GM19193 (cell line): ENCODE measurements around the gene MAGI3.

Experiments used
- POLR2A ChIP-seq: IDR thresholded peaks from 4 replicates; pipeline ENCODE4 v1.6.1; 2011; ENCODE audit not compliant: insufficient read depth, insufficient read length; ENCODE audit errors: extremely low read depth

Gene MAGI3

GRCh38 chr1:113533061-113533460 lies 142.7 kb downstream of the MAGI3 start:
- no peak for TF ChIP-seq POLR2A

GRCh38 chr1:113534130-113534817 lies 144.0 kb downstream of the MAGI3 start:
- no peak for TF ChIP-seq POLR2A

DNA sequence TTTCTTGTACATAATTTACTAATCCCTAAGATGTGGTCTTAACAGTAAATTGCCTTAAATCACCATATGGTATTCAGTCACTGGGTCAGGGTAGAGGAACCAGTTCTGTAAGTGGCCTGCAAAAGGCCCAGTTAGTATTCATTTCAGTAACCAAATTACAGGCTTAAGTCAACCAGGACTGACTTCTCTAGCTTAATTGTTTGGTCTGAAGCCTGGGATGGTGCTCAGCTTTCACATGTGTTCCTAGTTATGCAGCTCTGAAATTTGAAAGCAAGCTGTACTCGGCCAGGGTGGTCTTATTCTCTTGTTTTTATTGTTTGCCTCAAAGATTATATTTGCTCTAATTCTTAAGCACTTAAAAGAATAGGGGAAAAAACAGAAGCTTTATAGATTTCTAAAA lies 144.6 kb downstream of the MAGI3 start:
- TF ChIP-seq POLR2A = no peak

DNA sequence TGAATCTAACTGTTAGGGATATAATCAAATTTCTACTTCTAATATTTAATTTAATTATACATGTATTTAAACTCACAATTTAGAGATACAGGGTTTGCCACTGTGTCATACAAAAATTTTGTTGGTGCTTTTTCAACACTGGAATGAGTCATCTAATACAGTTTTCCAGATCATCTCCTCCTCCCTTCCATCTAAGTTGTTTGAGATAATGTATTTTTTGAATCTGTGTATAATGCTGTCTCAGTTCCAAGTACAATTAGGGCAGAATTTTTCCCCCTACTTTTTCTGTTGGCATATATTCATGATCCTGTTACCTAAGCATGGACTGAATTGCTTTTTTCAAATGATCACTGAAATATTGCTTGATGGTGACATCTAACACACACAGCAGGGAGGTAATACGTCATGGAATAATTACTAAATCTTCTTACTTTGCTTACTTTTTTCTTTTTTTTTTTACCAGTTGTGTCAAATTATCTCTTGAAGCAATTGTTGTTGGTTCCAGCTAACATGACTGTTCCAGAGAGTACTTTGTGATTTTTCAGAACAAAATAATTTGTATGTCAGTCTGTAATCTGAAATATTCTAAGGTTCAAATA lies 146.0 kb downstream of the MAGI3 start:
- TF ChIP-seq POLR2A = no peak

DNA sequence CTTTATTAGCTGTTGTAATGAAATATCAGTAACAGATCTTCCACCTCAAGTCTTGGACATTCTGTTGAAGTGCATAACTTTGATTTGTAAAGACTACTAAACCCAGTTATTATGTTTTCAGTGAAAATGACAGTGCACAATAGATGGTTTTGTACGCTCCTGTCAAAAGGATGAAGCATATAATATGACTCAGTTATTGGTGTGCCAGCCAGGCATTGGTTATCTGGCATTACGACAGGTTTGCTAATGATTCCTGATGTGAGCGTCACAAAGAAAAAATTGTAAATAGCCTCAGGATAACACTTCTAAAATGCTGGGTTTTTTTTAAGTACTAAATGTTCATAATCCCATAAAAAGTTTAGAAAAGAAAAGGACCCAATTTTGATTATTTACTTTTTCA lies 147.9 kb downstream of the MAGI3 start:
- TF ChIP-seq POLR2A = no peak

- TF ChIP-seq POLR2A = no peak
These were observed 150.0 kb downstream of the MAGI3 start for GRCh38 chr1:113540335-113540734.

DNA sequence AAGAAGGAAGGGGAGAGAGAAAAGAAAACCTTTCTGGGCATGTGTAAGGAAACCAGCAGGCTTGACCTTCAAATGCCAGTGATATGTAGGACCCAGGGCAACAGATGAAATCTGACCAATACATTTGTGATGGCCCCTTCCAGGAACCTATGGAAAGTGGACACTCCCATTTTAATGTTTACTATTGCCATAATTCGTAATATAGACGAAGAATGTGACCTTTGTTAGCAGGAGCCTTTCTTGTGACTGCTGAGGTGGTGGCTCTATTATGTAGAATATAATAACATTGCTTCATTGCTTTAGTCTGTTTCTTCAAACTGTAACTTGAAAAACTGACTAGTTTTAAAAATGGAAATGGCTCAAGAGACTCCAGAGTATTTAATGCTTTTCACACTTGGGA lies 150.8 kb downstream of the MAGI3 start:
- no peak for TF ChIP-seq POLR2A

DNA sequence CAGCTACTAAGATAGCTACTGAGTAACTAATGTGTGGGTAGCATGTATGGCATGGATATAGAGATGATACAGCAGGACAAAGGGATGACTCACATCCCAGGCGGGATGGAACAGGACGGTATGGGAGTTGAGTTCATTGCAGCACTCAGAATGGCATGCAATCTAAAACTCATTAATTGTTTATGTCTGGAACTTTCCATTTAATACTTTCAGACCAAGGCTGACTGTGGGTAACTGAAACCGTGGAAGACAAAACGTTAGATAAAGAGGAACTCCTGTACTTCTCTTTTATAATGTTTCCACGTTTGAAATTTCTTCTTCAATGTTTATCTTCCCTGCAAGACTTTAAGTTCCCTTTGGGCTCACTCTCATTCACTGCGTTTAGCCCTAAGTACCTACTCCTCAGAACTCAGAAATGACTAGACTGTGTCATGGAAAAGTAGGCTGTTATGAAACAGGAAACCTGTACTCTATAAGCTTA lies 151.9 kb downstream of the MAGI3 start:
- TF ChIP-seq POLR2A = no peak

DNA sequence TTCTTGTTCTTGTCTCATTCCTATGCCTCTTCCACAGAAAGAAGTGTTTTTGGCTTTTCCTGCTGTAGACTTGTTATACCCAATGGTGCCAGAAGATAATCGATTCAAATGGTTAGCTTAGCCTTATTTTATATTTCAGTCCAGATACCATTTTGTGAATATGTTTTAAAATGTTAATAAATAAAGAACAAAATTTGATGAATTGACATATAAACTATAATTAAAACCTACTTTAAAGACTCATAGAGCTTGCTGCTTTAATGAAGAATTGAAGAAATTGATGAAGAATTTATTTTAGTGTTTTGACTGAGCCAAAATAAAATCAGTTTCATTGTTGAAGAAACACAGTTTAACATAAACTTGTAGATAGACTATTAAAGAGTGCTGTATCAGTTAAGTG lies 152.8 kb downstream of the MAGI3 start:
- no peak for TF ChIP-seq POLR2A

- no peak for TF ChIP-seq POLR2A
These were observed 154.9 kb downstream of the MAGI3 start for GRCh38 chr1:113545210-113545609.

- no peak for TF ChIP-seq POLR2A
These were observed 155.3 kb downstream of the MAGI3 start for GRCh38 chr1:113545626-113546025.

- no peak for TF ChIP-seq POLR2A
These were observed 161.4 kb downstream of the MAGI3 start for GRCh38 chr1:113551728-113552127.

DNA sequence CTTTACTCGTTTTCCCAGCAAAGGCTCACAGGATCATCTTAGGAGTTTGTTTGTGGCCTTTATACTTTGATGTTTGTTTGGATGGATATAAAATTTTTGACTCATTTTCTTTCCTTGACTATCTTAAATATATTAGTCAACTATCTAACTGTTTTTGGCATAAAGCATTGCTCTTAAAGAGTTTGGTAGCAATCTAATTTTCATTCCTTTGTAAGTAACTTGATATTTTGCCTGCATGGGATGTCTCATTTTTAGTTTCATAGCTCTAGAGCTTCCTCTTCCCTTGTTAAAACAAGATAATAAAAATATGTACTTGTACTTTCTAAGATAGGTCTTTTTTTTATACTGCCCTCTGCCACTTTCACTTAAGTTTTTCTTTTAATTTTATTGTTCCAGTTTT lies 161.9 kb downstream of the MAGI3 start:
- no peak for TF ChIP-seq POLR2A

DNA sequence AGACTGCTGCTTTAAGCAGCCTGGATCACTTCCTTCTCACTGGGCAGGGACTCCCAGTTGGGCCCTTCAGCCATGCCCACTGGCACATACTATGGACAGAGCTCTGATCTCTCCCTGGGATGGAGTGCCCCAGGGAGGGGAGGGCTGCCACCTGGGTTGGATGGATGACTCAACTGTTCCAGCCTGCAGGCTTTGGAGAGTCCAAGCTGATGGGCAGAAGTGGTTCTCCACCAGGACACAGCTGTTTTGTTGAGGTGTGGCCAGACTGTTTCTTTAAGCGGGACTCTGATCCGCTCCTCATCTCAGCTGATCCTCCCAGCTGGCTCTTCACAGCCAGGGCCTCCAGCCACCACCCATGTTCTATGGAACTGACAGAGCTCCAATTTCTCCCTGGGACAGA lies 166.9 kb downstream of the MAGI3 start:
- TF ChIP-seq POLR2A = no peak

GRCh38 chr1:113565621-113566020 lies 175.3 kb downstream of the MAGI3 start:
- TF ChIP-seq POLR2A = no peak

GRCh38 chr1:113567427-113567826 lies 177.1 kb downstream of the MAGI3 start:
- no peak for TF ChIP-seq POLR2A
